ENCODE measurements around the gene VPS37C. TPM values are rescaled to one million over a fixed set of nuclear protein-coding genes. Genes with fewer than 3 reads are reported as not detected.
"Not testable (repeated sequence)": the region's sequence is repeated elsewhere in the genome, so short reads cannot be mapped to it uniquely, and the experiment has no call there.

The VPS37C gene
- polyA plus RNA-seq, 4 donors, result 14.1 to 22.8 (median 17.1) TPM

- no peak for DNase-seq (ENCODE audit: low read depth in 4 of 4, low spot score in 3 of 4)
Observed at GRCh38 chr11:61103851-61104423, 57.3 kb downstream of the VPS37C start.

- no peak for DNase-seq (ENCODE audit: low read depth in 4 of 4, low spot score in 3 of 4)
Observed at GRCh38 chr11:61102667-61103571, 58.3 kb downstream of the VPS37C start.

DNA sequence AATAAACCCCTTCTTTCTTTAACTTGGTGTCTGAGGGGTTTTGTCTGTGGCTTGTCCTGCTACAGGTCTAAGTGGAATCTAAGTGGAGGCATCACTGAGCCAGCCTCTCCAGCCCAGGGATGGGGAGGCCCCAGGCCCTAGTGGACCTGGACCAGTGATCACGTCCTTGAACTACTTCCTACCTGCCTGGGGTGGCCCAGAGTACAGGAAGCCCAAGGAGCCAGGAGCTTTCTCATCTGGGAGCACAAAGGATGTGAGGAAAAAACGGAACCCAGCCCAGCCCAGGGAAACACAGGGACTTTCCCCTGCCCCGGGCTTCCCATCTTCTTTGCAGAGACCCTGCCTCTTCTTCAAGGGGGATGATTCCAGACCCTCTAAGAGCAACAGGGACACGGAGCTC lies 62.4 kb downstream of the VPS37C start:
- no peak for DNase-seq (ENCODE audit: low read depth in 4 of 4, low spot score in 3 of 4)

- DNase-seq (ENCODE audit: low read depth in 4 of 4, low spot score in 3 of 4), result not testable (repeated sequence)
Observed at GRCh38 chr11:61098261-61098660, 63.0 kb downstream of the VPS37C start.

- DNase-seq (ENCODE audit: low read depth in 4 of 4, low spot score in 3 of 4), result no peak
Observed at GRCh38 chr11:61095021-61095420, 66.2 kb downstream of the VPS37C start.

DNA sequence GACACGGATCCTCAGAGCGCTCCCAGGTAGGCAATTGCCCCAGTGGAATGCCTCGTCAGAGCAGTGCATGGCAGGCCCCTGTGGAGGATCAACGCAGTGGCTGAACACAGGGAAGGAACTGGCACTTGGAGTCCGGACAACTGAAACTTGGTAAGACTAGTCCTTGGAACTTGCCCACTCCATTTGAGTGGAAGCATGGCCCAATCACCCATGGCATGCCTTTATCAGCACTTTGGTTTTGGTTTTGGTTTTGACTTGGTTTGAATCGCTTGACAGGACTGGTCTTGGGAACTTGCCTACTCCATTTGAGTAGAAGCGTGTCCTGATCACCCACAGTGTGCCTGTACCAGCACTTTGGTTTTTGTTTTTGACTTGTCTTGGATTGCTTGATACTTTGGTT lies 67.1 kb downstream of the VPS37C start:
- DNase-seq (ENCODE audit: low read depth in 4 of 4, low spot score in 3 of 4), result not testable (repeated sequence)

- no peak for DNase-seq (ENCODE audit: low read depth in 4 of 4, low spot score in 3 of 4)
Observed at GRCh38 chr11:61092908-61093763, 68.1 kb downstream of the VPS37C start.

DNA sequence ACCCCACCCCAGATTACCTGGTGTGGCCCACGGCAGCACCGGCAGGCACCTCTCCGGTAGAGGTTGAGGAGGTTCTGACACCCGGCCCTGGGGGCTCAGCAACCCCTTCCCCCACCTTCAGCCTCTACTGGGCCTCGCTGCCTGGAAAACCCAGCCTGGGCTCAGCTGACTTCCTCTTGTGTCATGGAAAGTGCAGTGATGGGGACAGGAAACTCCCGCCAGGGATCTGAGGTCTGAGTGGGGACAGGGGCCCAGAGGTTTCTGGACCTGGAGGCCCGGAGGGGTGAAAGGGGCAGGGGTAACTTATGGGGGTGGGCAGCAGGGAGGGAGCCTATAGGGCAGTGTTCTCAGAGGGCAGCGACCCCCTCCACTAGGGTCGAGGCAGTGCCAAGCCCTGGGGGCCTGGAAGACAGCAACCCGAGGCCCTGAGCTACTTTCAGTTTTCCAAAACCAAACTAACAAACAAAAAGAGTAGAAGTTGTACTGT lies 68.9 kb downstream of the VPS37C start:
- no peak for DNase-seq (ENCODE audit: low read depth in 4 of 4, low spot score in 3 of 4)

DNA sequence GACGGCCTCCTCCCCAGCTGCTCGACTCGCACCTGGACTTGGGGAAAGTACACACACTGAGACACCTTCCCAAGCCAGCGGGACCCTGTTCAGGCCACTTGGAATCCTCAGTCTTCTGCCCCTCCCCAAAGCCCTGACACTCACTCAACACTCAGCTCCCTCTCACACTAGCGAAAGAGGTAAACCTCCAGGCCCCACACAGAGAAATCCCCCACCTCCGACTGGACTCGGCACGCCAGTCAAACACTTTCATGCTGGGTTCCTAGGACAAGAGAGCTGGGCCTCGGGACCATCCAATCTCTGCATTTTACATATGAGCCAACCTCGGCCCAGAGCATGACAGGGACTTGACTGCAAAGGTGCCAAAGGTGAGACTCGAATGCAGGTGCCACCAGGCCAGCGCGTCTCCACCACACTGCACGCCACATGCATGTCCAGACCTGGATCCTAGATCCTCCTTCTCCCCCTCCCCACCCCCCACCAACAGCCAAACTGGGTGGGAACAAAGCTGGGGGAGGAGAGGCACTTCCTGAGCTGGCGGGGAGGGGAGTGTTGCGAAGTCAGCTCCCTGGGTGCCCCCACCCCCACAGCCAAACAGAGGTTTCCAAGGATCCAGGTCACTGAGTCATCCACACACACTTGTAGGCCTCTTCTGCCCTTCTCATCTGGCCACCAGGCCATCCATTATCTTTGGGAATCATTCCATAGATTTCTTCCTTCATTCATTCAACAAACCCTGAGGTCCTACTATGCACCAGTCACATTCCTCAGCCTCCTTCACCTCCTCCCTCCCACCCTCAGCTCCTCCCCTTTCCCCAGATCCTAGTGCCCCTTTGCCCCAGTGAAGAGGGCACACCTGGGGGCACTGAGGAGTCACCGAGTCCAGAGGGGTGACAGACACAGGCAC lies 69.6 kb downstream of the VPS37C start:
- no peak for DNase-seq (ENCODE audit: low read depth in 4 of 4, low spot score in 3 of 4)

GRCh38 chr11:61090982-61091372 lies 70.2 kb downstream of the VPS37C start:
- no peak for DNase-seq (ENCODE audit: low read depth in 4 of 4, low spot score in 3 of 4)

DNA sequence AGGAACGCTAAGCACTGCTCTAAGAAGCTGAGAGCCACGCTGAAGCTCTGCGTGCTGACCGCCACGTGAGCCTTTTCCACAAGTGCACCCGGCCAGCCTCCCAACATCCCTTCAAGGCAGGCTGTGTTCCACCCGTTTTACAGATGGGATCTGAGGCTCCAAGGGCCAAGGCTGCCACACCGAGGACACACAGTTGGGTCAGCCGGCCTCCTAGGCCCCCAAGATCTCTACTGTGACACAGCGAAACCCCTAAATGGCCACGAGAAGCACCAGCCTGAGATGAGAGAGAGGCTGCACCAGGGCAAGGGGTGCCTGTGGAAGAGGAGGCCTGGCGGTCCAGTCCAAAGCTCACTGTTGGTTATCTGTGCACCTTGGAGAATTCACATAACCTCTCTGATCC lies 70.7 kb downstream of the VPS37C start:
- no peak for DNase-seq (ENCODE audit: low read depth in 4 of 4, low spot score in 3 of 4)

GRCh38 chr11:61089806-61090491 lies 71.3 kb downstream of the VPS37C start:
- DNase-seq (ENCODE audit: low read depth in 4 of 4, low spot score in 3 of 4), result no peak

DNA sequence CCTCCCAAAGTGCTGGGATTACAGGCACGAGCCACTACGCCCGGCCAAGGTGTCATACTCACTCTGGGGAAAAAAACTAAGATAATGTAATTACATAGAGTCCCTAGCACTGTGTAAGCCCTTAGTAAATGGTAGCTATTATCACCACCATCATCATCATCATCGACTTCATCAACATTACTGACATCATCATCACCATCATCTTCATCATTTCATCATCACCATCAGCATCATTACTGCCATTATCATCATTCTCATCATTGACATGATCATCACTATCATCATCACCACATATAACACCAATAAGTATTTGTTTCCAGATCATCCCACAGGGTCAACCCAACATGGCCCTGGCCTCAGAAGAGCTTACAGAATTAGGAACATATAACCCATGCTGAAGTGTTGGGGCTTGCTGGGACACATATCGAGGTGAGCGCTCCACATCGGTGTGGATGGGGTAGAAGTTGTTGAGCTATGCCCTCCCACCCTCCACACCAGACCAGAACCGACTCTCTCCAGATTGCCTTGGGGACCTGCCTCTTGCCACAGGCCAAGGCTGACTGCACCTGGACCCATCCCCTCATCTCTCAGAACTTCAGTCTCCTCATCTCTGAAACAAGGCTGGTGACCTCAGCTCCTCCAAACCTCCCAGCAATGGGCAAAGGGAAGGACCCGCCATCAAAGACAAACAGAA lies 73.7 kb downstream of the VPS37C start:
- no peak for DNase-seq (ENCODE audit: low read depth in 4 of 4, low spot score in 3 of 4)

- no peak for DNase-seq (ENCODE audit: low read depth in 4 of 4, low spot score in 3 of 4)
Observed at GRCh38 chr11:61083601-61084147, 77.6 kb downstream of the VPS37C start.

- DNase-seq (ENCODE audit: low read depth in 4 of 4, low spot score in 3 of 4), result no peak
Observed at GRCh38 chr11:61082931-61083531, 78.2 kb downstream of the VPS37C start.

DNA sequence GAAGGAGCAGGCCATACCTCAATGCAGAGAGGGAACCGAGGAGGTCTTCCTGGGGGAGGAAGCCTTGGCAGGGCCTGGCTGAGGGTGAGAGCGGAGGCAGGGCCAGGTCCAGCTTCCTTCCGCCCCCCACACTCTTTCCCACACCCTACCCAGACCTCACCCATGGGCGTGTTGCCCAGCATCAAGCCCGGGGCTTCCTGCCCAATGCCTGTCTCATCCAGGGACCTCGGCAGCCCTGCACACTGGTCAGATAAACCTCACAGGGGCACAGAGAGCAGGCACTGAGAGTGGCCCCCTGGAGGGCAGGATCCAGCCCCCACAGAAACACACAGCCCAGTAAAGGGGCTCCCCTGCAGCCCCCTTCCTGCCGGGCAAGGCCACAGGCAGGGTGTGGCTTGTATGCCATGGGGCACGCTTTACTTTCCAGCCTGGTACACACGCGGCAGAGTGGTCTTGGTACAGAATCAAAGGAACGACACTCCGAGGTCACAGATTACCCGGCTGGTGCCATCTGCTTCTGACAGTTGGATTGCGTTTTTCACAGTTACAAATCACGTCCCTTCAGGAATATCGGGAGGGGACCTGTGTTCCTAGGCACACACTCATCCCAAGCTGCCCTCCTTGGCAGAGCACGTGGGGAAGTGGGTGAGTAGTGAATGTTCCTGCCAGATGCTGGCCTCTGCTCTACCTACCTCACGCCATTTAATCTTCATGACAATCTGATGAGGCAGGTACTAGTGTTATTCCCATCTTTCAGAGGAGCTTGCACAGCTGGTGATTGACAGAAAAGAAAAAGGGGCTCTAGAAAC lies 79.0 kb downstream of the VPS37C start:
- no peak for DNase-seq (ENCODE audit: low read depth in 4 of 4, low spot score in 3 of 4)

DNA sequence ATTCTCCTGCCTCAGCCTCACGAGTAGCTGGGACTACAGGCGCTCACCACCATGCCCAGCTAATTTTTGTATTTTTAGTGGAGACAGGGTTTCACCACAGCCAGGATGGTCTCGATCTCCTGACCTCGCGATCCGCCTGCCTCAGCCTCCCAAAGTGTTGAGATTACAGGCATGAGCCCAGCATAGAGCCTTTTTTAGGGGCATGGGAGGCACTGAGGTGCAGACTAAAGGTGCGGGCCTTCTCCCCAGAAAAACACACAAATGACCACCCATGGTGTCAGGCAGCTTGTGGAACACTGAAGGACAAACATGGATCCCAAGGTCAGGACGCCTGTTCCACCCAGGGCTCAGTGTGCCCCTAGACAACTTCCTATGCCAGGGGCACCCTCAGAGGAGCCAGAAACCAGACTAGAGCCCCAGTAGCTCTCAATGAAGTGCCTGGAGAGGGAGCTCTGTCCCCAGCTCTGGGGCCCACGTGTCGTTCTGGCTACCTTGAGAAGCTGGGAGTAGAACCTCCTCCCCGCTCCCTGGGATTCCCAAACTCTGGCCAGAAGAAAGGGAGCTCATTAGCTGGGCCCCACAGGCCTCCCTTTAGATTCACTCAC lies 80.1 kb downstream of the VPS37C start:
- no peak for DNase-seq (ENCODE audit: low read depth in 4 of 4, low spot score in 3 of 4)

Measured in left renal pelvis (tissue), 4 donors.